Limb (tissue), 2 donors: ENCODE results near the gene CNIH2.
"Not testable (repeated sequence)": the region's sequence is repeated elsewhere in the genome, so short reads cannot be mapped to it uniquely, and the experiment has no call there.

Experiments
- DNase-seq, 2 donors: peaks; one replicate each; pipeline ENCODE4 v3.0.0-alpha.2; 2016; ENCODE audit errors: extremely low spot score in 2 of 2

The CNIH2 gene

GRCh38 chr11:66277471-66278362 is at the start of gene CNIH2:
Gene CNIH2 (plus strand): TSS chr11:66278175. CDS start chr11:66278457, 282 bp downstream.
- peak in 1 of 2 donors; percentile 78 for DNase-seq

- DNase-seq: no peak
These were observed 49.5 kb upstream of the CNIH2 start for GRCh38 chr11:66228521-66228920.

GRCh38 chr11:66230156-66230555 is 47.8 kb upstream of the CNIH2 start:
- no peak for DNase-seq

- no peak for DNase-seq
These were observed 47.0 kb upstream of the CNIH2 start for GRCh38 chr11:66230978-66231377.

- DNase-seq: no peak
These were observed 46.4 kb upstream of the CNIH2 start for GRCh38 chr11:66231561-66231960.

GRCh38 chr11:66232769-66233168 is 45.2 kb upstream of the CNIH2 start:
- DNase-seq: no peak

GRCh38 chr11:66233301-66233700 is 44.7 kb upstream of the CNIH2 start:
- DNase-seq: no peak

- DNase-seq: no peak
These were observed 42.8 kb upstream of the CNIH2 start for GRCh38 chr11:66235141-66235540.

- no peak for DNase-seq
These were observed 40.1 kb upstream of the CNIH2 start for GRCh38 chr11:66237867-66238266.

GRCh38 chr11:66238786-66239413 is 39.1 kb upstream of the CNIH2 start:
- no peak for DNase-seq

- DNase-seq: no peak
These were observed 38.5 kb upstream of the CNIH2 start for GRCh38 chr11:66239511-66239910.

GRCh38 chr11:66239998-66240780 is 37.8 kb upstream of the CNIH2 start:
- DNase-seq: no peak

- no peak for DNase-seq
These were observed 37.2 kb upstream of the CNIH2 start for GRCh38 chr11:66240781-66241136.

- no peak for DNase-seq
These were observed 35.7 kb upstream of the CNIH2 start for GRCh38 chr11:66242095-66242765.

- DNase-seq: no peak
These were observed 34.0 kb upstream of the CNIH2 start for GRCh38 chr11:66243782-66244535.

GRCh38 chr11:66247295-66247694 is 30.7 kb upstream of the CNIH2 start:
- DNase-seq: no peak

GRCh38 chr11:66247801-66248200 is 30.2 kb upstream of the CNIH2 start:
- no peak for DNase-seq

- DNase-seq: no peak
These were observed 29.1 kb upstream of the CNIH2 start for GRCh38 chr11:66248903-66249302.

GRCh38 chr11:66251809-66252208 is 26.2 kb upstream of the CNIH2 start:
- DNase-seq: no peak

- not testable (repeated sequence) for DNase-seq
These were observed 24.9 kb upstream of the CNIH2 start for GRCh38 chr11:66253081-66253480.

- no peak for DNase-seq
These were observed 19.5 kb upstream of the CNIH2 start for GRCh38 chr11:66258473-66258893.
